HG02852 (cell line): ENCODE data around the gene PKD2L2.
"Not testable (repeated sequence)": the region's sequence is repeated elsewhere in the genome, so short reads cannot be mapped to it uniquely, and the experiment has no call there.

Source experiments
- ATAC-seq: cut with Tn5 transposase; IDR thresholded peaks from one replicate; pipeline ENCODE4 v1.9.1; 2021; ENCODE audit warnings: mild to moderate bottlenecking, moderate library complexity; ENCODE audit not compliant: unreplicated experiment

PKD2L2 gene

GRCh38 chr5:137954131-137954879 is 65.0 kb downstream of the PKD2L2 start:
- no peak for ATAC-seq

DNA sequence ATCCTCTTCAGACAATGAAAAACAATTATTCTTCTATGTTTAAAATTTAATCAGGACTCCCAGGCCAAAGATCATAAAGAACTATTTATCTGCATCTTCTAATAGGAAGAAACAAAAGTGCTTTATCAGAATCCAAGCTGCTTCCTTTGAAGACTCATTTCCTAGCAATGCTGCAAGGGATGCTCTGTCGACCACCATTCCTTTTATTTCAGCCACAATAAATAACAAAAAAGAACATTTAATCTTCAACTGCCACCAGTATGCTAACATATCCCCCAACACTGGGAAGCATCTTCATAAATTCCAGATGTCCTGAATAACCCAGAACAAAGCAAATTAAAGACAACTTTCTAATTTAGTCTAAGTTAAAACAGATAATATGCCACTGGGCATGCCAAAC is 68.7 kb downstream of the PKD2L2 start:
- ATAC-seq = no peak

- no peak for ATAC-seq
Measured at GRCh38 chr5:137959488-137959887, 70.2 kb downstream of the PKD2L2 start.

- ATAC-seq = no peak
Measured at GRCh38 chr5:137960141-137960540, 70.9 kb downstream of the PKD2L2 start.

- ATAC-seq = no peak
Measured at GRCh38 chr5:137960819-137961218, 71.6 kb downstream of the PKD2L2 start.

GRCh38 chr5:137970384-137970783 is 81.1 kb downstream of the PKD2L2 start:
- ATAC-seq = not testable (repeated sequence)

DNA sequence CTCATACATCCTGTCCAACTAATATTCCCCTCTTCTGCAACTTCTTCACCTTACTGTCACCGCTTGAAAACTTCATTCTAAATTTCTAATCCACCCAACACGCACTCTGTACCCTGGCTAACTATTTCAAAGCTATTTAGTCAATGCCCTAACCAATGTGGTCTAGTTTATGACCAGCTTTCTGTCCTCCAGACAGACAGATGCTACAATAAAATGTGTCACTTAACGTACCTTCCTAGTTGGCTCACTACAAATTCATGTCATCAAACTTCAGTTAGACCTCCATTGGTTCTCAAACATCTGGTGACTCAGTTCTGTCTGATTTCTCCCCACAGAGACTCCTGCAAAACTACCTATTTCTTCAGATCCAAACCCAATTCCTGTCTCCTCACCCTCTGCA is 86.0 kb downstream of the PKD2L2 start:
- no peak for ATAC-seq

DNA sequence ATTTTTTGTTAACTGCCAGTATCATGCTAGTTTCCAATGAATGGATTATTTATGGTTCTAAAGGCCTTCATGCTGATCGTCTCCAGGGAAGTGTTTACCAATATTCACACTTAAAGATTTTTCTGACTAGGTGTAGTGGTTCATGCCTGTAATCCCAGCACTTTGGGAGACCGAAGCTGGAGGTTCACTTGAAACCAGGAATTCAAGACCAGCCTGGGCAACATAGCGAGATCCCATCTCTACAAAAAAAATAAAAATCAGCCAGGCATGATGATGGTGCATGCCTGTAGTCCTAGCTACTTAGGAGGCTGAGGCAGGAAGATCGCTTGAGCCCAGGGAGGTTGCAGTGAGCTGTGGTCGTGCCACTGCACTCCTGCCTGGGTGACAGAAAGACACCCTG is 100.2 kb downstream of the PKD2L2 start:
- no peak for ATAC-seq
